Activated naive CD8-positive, alpha-beta T cell treated with anti-CD3 and anti-CD28 coated beads, Interleukin-2, amount 50 U/mL, for 16 hours (primary cell): ENCODE data around the gene NRIP3.
"Not testable (repeated sequence)": the region's sequence is repeated elsewhere in the genome, so short reads cannot be mapped to it uniquely, and the experiment has no call there.

ENCODE experiments used
- DNase-seq: peaks from one replicate; pipeline ENCODE4 v3.0.0-alpha.2; 2020; ENCODE audit warnings: low read depth, low spot score

Gene NRIP3

DNA sequence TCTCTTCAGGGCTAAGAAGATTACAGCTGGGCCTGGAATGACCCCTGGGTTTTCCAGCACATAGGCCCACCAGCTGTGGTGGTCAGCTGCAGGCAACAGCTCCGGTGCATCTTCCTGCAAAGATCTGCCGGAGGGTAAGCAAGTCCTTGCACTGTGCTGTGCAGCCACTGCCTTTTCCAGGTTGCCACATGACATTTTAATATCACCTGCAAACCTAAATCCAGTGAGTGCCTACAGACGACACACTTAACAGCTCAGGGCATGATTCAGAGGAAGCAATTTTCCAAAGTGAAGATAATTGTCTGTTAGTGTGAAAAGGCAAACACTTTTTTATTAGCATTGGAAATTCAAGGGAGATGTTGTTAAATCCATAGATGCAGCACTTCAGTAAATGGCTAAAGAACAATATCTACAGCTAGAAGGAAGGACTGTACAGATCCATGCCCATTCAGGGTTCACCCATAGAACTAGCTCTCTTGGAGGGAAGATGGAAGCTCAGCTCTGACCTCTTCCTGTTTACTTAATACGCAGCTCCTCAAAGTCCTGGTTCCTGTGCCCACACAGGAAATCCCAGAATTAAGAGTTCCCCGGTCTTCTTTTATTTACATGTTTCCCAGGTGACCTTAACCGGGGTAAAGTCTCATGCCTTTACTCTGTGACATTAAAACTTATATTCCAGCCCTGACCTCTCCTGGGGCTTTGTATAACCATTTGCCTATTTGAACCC is 13.3 kb upstream of the NRIP3 start:
- no peak for DNase-seq

DNA sequence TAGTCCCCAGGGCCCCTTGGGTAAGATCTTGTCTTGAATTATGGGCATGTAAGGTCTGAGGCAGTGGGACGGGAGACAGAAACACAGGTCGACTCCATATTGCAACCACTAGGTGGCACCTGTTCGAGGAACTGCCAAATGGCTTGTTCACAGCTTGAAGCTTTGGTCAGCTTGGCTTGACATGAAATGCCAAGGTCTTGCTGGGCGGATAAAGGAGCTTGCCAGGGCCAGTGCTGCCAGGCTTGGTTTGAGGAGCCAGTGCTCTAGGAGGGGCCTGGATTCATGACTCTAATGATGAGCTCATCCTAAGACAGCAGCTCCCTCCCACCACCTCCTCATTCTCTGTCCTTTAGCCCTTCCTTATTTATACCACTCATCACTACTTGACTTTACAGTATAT is 11.9 kb upstream of the NRIP3 start:
- DNase-seq: no peak

DNA sequence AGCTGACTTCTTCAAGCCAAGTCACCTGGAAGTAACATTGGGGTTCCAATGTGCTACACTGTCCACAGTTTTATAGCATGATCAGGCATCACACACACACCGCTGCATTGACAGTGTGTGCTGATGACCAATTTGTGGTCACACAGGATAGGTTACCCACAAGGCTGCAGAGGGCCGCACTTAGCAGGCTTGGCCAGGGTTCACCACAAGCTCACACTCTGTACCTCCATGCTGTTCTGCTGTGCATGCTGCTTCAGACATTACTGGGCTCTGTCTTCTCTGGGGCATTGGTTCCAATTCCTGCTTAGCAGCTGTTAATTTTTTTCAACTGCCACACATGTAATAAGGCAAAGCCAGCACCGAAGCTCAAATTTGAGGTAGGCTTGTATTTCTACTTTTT is 11.0 kb upstream of the NRIP3 start:
- no peak for DNase-seq

DNA sequence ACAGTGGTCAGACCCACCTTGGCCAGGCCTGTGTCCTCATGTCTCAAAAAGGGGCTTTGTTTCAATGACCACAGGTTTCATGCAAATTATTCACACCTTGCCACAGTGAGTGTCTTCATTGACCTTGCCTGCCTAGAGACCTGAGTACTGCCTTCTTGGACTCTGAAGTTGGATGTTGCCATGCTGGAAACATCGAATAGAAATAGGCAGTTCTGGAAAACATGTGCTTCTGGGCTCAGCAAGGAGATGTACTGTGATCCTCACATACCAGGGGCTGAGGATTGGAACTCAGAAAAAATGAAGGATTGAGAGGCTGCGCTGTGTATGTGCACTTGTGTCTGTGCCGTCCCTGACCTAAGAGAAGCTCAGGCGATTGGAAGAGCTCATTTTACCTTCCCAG is 9.6 kb upstream of the NRIP3 start:
- DNase-seq: no peak

DNA sequence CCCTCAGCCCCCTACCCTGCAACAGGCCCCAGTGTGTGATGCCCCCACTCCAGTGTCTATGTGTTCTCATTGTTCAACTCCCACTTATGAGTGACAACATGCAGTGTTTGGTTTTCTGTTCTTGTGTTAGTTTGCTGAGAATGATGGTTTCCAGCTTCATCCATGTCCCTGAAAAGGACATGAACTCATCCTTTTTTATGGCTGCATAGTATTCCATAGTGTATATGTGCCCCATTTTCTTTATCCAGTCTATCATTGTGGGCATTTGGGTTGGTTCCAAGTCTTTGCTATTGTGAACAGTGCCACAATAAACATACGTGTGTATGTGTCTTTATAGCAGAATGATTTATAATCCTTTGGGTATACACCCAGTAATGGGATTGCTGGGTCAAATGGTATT is 5.7 kb upstream of the NRIP3 start:
- not testable (repeated sequence) for DNase-seq

DNA sequence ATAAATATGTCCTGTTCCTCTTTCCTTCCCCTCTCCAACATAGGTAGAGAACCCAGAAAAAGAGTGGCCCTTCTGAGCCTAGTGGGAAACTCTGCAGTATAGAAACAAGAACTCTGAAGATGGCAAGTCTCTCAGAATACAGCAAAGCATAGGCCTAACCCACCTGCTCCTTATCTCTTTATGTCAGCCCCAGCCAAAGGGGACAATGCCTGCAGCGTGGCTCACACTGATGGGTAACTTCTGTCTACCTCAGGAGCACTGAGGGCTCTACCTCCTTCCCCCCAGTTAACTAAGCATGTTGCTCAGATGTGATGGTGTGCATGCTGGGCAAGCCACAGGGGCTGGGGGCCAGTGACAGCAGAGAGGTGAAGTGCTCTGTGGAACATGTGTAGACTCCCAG is 4.9 kb upstream of the NRIP3 start:
- no peak for DNase-seq

DNA sequence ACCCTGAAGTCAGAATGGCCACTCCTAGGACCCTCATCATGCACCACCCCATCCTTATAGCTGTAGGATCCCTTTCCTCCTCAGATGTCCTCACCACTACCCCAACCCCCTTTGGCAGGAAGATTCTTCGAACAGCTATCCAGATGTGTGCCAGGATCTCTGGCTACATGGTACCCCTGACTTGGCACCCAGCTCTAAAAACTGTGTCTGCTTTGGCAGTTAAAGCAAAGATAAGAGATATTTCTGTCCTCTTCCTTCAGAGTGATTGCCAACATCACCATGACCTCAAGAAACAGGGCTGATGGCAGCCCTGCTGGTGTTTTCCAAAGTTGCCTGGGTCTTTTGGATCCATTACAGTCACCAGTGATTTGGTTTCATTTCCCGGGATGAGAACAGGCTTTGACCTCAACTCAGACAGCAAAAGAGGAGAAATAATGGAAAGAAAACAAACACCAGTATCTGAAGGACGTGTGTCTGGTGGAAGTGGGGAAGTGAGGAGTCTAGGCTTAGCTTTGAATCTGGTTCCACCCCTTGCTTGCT is 4.3 kb upstream of the NRIP3 start:
- DNase-seq: no peak

DNA sequence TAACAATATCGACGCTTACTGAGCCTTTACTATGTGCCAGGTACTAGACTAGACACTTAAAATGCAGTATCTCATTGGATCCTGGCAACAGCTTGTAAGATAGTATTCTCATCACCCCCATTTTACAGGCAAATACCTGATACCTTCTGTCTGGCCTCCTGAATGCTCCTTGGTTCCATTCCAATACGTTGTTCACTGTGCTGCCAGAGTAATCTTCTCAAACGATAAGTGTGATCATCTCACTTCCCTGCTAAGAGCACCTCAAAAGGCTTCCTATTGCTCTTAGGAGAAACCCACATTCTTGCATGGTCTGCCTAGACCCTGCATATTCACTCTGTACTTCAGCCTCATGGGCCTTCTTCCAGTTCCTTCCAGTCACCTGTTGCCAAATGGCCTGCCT is 1.3 kb upstream of the NRIP3 start:
- no peak for DNase-seq

DNA sequence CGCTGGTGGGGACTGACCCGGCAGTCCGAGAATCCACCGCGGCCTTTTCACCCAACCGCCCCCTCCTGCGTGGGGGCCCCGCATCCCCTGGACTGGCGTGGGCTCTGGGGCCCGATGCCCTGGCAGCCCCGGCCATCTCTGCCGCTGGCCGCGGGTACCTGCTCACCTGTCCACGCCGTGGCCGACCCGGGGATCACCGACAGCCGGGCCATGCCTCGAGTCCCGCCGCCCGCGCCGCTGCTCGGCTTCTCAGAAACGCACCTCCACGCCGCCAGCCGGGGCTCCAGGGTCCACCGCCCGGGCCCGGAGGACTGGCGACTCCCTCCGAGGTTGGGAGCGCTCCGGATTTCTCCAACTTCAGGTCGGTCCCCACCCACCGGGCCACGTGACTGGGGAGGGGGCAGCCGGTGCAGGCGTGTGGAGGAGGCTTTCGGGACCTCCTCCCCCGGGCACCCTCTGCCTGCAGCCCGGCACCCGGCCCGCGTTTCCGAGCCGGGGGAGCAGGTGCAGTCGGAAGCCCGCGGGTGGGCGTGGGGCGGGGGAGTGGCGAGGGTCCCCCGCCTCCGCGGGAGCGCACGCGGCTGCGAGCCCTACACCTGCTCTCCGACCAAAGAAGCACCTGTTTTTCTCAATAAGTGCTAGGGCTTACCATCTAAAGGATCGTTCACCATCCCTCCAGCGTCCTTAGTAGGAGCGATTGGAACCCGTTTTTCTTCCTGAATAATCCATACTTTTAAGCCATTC is 554 bp upstream of the NRIP3 start:
- DNase-seq: no peak

DNA sequence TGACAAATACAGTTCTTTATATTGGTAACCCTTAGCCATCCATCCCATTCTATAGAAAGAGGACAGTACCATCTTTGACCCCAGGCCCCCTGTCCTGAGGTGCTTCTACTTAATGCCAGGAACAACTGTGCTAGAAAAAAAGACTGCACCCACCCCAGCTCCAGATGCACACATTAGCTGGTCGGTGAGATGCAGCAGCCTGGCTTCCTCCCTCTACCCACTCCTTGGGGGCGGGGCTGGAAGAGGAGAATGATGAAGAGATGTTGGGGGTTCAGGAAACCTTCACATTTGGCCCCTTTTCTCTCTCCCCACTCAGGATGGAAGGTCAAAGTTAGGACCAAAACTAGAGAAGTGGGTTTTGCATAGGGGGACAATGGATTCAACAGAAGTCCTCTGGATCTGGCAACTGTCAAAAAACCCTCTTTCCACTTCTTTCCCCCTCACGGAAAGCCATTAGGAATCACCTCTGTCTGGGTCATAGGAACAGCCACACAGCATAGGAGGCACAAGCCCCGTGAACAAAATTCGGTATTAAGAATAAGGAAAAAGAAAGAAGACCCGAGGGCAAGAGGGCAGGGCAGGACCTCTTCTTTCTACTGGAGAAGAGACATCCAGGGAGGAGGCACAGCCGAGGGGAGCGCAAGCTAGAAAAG is 755 bp downstream of the NRIP3 start:
- DNase-seq: no peak

DNA sequence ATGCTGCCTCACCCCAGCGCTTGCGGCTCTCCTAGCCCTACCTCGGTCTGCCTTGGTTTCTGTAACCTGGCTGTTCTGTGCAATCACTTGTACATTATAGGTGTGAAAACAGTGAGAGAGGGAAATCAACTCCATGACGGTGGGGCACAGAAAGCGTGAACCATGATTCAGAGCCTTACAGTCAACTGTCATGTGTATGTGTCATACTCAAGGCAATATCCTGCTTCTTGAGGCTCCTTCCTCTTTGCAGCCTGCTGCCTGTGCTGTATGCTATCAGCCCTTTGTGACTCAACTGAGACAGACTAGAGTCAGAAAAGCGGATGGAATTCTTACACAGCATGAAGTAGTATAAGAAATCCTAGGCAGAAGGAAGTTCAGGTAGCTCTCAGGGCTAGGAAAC is 2.1 kb downstream of the NRIP3 start:
- no peak for DNase-seq

DNA sequence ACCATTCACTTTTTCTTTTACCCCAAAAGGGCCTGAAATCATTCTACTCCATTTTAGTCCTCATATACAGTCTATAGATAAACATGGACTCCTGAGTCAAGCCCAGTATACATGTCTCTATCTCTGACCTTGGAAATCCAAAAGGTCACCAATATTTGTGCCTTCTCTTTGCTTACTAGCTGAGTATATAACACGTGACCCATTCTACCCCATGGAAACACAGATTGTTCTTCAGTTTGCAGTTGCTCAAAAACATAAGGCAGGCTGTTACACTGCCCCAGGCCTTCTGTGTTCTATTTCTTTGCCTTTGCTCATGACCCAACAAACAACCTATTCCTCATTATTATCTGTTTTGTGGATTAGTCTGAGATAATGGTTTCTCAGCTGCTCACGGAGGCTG is 5.8 kb downstream of the NRIP3 start:
- no peak for DNase-seq

DNA sequence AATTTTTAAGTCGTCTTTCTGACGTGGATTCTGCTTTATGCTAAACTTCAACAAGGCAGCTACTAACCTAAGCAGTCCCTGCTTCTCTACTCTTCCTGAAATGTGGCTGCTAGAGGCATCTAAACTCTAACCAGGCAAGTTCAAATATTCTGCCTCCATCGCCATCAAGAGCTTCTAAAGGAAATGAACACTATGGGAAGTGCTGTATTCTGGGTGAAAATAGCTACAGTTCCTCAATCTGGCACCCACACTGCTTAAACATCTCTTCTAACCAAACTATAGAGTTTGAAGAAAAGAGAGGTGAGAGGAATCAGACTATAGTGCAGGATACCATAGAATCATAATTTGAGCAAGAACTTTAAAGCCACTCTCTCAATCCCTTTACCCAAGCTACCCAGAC is 6.3 kb downstream of the NRIP3 start:
- DNase-seq: no peak

DNA sequence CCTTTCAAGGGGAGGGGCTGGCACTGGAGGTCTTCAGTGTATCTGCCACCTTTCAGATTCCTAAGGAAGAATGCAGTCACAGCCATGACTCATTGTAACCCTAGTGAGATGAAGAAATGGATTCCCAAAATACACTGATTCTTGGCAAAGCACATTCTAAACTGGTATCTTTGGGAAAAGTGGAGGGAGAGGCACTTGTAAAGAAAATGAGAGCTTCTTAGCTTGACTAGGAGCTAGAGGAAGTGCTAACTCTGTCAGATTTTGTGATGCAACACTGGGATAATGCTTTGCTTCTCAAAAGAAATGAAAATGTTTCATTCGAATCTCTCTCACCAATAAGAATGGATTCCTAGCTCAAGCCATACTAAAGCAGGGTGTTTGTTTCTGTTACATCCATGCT is 14.3 kb downstream of the NRIP3 start:
- DNase-seq: no peak

DNA sequence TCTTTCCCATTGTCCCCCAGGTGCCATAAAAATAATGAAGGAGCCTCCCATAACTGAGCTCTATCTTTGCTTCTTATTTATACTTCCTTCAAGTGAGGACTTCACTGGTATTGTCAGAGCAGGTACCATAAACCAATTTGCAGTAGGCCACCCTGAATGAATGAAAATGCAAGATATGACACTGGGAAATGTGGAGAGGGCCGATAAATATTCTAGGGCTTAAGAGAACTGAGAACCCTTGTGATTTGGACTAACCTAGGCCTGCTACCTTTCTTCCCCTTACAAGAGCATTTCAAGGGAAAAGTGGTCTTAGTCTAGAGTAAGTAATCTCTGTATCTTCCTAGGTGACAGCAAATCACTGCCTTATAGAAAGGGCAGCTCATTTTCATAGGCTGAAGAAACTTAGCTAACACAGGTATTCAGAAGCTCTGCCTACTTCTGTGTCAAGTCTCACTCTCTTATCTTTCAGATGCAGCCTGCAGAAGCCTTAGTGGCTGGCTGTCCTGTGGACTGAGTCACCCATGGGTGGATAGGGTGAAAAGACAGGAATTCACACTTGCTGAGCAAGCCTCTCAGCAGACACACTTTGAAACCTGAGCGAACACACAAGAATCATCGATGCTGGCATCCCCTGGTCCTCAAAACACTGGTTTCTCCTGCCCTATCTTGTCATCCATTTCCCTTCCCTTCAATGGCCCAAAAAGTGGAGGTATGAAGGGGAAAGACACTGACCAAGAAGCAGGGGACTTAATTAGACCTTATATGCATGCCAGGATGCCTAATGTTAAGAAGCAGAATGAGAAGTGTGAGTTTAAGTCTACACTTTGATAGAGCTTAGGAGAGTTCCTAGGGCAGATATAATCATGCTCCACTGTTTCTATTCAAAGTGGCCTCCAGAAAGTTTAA is 15.2 kb downstream of the NRIP3 start:
- DNase-seq: no peak

DNA sequence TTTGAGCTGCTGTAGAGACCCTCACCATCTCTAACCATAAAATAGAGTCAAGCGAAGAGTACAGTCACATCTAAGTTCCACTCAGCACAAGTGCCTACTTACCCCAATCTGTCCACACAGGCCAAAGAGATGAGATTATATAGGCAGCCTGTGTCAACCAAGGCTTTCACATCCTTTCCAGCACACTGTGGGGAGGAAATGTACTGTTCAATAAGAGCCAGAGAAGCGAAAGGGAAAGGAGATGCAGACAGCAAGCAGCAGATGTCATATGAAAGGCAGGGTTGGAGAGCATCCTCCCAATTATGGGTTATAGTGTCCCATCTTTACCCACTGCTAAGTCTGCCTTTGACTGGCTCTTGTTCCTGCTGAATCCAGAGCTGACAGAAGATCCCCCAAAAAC is 16.4 kb downstream of the NRIP3 start:
- DNase-seq: no peak

DNA sequence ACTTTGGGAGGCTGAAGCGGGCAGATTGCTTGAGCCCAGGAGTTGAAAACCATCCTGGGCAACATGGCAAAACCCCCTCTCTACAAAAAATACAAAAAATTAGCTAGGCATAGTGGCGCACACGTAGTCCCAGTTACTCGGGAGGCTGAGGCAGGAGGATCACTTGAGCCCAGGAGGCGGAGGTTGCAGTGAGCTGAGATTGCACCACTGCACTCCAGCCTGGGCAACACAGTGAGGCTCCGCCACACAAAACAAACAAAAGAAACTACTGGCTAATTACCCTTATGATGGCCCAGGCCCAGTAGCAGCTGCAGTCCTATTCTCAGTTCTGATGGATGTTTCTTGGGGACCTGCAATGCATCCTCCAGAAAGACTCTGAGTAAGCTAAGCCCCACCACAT is 17.0 kb downstream of the NRIP3 start:
- not testable (repeated sequence) for DNase-seq

DNA sequence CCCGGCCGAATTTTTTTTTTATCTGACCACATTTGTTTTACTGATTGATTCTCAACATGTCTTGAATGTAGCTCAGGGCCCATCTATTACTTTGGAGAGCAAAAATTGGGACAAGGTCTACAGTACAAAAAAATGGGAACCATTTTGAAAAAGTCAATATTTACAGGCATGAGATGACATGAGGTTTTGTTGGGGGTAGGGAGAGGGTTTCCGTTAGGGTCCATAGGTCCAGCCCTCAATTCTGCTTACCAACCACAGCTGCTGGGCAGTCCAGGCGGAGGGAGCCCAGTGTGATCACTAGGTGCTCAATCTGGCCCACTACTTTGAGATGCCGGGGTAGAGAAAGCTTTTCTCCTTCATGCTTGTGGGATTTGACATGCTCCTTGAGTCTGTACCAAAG is 18.3 kb downstream of the NRIP3 start:
- DNase-seq: no peak

DNA sequence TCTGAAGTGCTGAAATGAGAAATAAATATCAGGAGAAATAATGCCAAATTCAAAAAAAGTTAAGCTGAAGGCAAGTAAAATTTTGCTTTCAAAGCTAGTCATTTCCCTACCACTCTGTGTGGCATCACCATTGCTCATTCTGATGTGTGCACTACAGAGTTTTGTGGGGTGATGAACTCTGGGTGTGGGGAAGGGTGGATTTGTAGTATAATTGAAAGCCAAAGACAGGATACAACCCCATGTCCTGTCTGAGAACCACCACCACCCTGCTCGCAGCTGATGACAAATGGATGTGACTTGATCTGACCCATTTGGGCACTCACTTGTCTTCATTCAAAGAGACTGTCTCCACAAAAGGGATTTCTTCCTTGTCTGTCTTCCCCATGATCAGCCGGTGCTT is 20.2 kb downstream of the NRIP3 start:
- no peak for DNase-seq

DNA sequence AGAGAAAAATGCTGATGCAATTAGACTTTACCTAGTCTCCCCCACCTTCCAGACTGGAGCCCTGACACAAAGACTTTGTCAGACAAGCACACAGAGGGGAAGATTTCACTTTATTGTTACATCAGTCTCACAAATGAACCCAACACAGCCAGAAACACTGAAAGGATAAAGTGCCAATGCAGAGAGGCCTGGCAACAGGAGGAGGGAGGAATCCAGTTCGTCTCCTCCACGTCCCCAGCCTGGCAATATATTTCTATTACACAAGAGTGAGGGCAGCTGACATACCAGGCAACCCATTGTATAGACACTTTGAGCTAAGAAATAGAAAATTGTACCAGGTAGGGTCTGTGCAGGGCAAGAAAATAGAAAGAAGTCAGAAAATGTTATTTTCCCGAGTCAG is 23.3 kb downstream of the NRIP3 start:
- no peak for DNase-seq

DNA sequence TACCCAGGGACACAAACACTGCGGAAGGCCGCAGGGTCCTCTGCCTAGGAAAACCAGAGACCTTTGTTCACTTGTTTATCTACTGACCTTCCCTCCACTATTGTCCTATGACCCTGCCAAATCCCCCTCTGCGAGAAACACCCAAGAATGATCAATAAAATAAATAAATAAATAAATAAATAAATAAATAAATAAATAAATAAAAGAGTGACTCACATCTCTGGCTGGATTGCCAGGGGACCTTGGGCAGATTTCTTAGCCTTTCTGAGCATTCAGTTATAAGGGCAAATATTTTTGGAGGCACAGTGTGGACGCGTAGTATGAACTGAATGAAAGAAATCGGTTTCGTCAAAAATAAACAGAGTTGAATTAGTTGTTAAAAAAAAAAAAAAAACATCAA is 24.4 kb downstream of the NRIP3 start:
- DNase-seq: not testable (repeated sequence)

DNA sequence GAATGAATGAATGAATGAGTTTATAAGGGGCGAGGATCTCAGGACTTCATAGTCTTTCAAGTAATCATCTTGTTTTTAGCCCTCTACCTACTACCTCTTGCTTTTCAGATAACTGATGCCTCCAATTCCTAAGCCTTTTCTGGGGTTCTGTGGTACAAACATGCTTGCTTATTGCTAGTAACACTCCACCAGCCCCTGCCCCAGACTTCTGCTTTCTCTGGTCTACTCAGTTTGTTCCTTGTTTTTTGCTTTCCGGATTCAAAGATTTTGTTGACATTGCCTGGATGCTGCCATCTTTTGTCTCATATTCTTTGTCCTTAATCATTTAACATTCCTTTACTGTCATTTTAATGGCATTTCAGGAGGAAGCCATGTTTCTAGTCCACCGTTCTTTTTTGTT is 30.7 kb downstream of the NRIP3 start:
- DNase-seq: no peak
